HEK293 (cell line): ENCODE data around the gene KIF26B.

Experiments
- GLI4 ChIP-seq: fragments of 450-650 bp; formaldehyde crosslinking; IDR thresholded peaks from 2 replicates; pipeline ENCODE4 v1.5.1; 2016; ENCODE audit warnings: missing biosample characterization, missing genetic modification characterization
- REST ChIP-seq: fragments of 450-650 bp; formaldehyde crosslinking; IDR thresholded peaks from 2 replicates; pipeline ENCODE4 v1.5.1; 2016; ENCODE audit warnings: missing biosample characterization, missing genetic modification characterization
- ZNF121 ChIP-seq: fragments of 450-650 bp; formaldehyde crosslinking; IDR thresholded peaks from 2 replicates; pipeline ENCODE4 v1.5.1; 2016; ENCODE audit warnings: missing biosample characterization, missing genetic modification characterization
- ZNF146 ChIP-seq: fragments of 450-650 bp; formaldehyde crosslinking; IDR thresholded peaks from 2 replicates; pipeline ENCODE4 v1.5.1; 2016; ENCODE audit warnings: missing biosample characterization, missing genetic modification characterization
- ZNF19 ChIP-seq: fragments of 450-650 bp; formaldehyde crosslinking; IDR thresholded peaks from 2 replicates; pipeline ENCODE4; 2016; ENCODE audit warnings: missing biosample characterization, missing genetic modification characterization, low read depth
- ZNF324 ChIP-seq: fragments of 450-650 bp; formaldehyde crosslinking; IDR thresholded peaks from 2 replicates; pipeline ENCODE4 v1.5.1; 2016; ENCODE audit warnings: missing biosample characterization, missing genetic modification characterization
- ZNF510 ChIP-seq: fragments of 450-650 bp; formaldehyde crosslinking; IDR thresholded peaks from 2 replicates; pipeline ENCODE4 v1.5.1; 2018; ENCODE audit warnings: mild to moderate bottlenecking, missing genetic modification characterization, missing biosample characterization; ENCODE audit not compliant: insufficient replicate concordance
- ZNF585B ChIP-seq: fragments of 450-650 bp; formaldehyde crosslinking; IDR thresholded peaks from 2 replicates; pipeline ENCODE4 v1.5.1; 2016; ENCODE audit warnings: missing biosample characterization, missing genetic modification characterization
- ZNF639 ChIP-seq: fragments of 450-650 bp; formaldehyde crosslinking; IDR thresholded peaks from 2 replicates; pipeline ENCODE4 v1.5.1; 2016; ENCODE audit warnings: missing biosample characterization, missing genetic modification characterization
- ZNF776 ChIP-seq: fragments of 450-650 bp; formaldehyde crosslinking; IDR thresholded peaks from 2 replicates; pipeline ENCODE4 v1.5.0; 2017; ENCODE audit warnings: missing biosample characterization, missing genetic modification characterization, borderline replicate concordance
- TF ChIP-seq, protein P1 (sequence below): fragments of 450-650 bp; formaldehyde crosslinking; IDR thresholded peaks from 2 replicates; pipeline ENCODE4 v1.5.1; 2016; ENCODE audit warnings: missing biosample characterization, missing genetic modification characterization
- TF ChIP-seq, protein P2 (sequence below): fragments of 450-650 bp; formaldehyde crosslinking; IDR thresholded peaks from 2 replicates; pipeline ENCODE4 v1.5.1; 2016; ENCODE audit warnings: missing biosample characterization, missing genetic modification characterization, low read depth

DNA sequence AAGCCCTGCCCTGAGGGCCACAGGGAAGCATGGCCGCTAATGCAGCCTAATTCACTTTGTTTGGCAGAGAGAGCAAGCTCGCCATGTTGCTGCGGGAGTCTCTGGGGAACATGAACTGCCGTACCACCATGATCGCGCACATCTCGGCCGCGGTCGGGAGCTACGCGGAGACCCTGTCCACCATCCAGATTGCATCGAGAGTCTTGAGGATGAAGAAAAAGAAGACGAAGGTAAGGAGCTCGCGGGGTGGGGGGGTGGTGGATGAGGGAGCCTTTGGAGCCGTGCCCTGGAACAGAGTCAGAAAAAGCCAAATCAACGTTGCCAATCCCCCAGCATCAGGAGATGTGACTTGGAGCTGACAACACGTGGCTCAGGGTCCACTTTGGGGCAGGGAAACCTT lies 529.4 kb downstream of the KIF26B start:
- TF ChIP-seq ZNF324 (tag by site-specific recombination) (no peak), REST (tag by site-specific recombination) (no peak), ZNF510 (tag by site-specific recombination) (no peak), ZNF19 (tag by site-specific recombination) (no peak), ZNF776 (no peak), ZNF585B (no peak), ZNF121 (tag by site-specific recombination) (no peak), GLI4 (tag by site-specific recombination) (no peak), ZNF639 (tag by site-specific recombination) (no peak), ZNF146 (tag by site-specific recombination) (no peak)
- TF ChIP-seq, protein P1, sequence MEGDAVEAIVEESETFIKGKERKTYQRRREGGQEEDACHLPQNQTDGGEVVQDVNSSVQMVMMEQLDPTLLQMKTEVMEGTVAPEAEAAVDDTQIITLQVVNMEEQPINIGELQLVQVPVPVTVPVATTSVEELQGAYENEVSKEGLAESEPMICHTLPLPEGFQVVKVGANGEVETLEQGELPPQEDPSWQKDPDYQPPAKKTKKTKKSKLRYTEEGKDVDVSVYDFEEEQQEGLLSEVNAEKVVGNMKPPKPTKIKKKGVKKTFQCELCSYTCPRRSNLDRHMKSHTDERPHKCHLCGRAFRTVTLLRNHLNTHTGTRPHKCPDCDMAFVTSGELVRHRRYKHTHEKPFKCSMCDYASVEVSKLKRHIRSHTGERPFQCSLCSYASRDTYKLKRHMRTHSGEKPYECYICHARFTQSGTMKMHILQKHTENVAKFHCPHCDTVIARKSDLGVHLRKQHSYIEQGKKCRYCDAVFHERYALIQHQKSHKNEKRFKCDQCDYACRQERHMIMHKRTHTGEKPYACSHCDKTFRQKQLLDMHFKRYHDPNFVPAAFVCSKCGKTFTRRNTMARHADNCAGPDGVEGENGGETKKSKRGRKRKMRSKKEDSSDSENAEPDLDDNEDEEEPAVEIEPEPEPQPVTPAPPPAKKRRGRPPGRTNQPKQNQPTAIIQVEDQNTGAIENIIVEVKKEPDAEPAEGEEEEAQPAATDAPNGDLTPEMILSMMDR (tag by site-specific recombination): no peak
- TF ChIP-seq, protein P2, sequence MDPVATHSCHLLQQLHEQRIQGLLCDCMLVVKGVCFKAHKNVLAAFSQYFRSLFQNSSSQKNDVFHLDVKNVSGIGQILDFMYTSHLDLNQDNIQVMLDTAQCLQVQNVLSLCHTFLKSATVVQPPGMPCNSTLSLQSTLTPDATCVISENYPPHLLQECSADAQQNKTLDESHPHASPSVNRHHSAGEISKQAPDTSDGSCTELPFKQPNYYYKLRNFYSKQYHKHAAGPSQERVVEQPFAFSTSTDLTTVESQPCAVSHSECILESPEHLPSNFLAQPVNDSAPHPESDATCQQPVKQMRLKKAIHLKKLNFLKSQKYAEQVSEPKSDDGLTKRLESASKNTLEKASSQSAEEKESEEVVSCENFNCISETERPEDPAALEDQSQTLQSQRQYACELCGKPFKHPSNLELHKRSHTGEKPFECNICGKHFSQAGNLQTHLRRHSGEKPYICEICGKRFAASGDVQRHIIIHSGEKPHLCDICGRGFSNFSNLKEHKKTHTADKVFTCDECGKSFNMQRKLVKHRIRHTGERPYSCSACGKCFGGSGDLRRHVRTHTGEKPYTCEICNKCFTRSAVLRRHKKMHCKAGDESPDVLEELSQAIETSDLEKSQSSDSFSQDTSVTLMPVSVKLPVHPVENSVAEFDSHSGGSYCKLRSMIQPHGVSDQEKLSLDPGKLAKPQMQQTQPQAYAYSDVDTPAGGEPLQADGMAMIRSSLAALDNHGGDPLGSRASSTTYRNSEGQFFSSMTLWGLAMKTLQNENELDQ: no peak
